ENCODE results near the gene CLCN3. TPM values are rescaled to one million over a fixed set of nuclear protein-coding genes. Genes with fewer than 3 reads are reported as not detected.

Gene CLCN3
- total and polyA plus RNA-seq, 2 of the 13 experiments (the other 11 are each of a cell fraction or from before 2014, with no cell fraction given) = 13.6 to 23.7 TPM

DNA sequence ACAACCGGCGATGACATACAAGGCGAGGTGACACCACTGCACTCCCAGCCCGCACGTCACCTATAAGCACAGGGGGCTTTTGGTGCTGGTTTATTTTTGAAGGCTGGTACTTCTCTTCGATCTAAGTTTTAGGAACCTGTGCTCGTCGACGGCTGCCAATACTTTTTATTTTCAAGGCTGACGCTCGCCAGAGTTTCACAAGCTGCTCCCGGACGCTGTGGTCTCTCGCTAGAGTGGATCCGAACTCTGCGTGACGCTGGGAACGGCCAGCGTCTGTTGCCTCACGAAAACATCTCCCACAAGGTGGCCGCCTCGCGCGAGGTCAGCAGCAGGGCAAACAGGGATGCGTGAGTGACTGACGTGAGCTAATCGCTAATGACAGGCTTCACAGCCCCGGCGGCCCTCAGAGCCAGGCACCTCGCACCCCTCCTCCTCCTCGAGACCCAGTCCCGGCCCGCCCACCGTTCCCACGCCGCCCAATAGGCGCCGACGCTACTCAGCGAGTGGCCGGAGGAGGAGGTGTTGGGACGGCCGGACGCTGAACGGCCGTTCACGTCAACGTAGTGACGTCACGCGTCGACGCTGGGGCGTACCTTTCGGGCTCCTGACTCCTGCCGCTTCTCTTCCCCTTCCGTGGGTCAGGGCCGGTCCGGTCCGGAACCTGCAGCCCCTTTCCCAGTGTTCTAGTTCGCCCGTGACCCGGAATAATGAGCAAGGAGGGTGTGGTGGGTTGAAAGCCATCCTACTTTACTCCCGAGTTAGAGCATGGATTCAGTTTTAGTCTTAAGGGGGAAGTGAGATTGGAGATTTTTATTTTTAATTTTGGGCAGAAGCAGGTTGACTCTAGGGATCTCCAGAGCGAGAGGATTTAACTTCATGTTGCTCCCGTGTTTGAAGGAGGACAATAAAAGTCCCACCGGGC is at the start of gene CLCN3 (continued):
- TF ChIP-seq, protein P1, sequence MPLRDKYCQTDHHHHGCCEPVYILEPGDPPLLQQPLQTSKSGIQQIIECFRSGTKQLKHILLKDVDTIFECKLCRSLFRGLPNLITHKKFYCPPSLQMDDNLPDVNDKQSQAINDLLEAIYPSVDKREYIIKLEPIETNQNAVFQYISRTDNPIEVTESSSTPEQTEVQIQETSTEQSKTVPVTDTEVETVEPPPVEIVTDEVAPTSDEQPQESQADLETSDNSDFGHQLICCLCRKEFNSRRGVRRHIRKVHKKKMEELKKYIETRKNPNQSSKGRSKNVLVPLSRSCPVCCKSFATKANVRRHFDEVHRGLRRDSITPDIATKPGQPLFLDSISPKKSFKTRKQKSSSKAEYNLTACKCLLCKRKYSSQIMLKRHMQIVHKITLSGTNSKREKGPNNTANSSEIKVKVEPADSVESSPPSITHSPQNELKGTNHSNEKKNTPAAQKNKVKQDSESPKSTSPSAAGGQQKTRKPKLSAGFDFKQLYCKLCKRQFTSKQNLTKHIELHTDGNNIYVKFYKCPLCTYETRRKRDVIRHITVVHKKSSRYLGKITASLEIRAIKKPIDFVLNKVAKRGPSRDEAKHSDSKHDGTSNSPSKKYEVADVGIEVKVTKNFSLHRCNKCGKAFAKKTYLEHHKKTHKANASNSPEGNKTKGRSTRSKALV (CRISPR knock-in tag; IDR thresholded peaks at IDR 0.05) = no peak
- TF ChIP-seq, protein P2, sequence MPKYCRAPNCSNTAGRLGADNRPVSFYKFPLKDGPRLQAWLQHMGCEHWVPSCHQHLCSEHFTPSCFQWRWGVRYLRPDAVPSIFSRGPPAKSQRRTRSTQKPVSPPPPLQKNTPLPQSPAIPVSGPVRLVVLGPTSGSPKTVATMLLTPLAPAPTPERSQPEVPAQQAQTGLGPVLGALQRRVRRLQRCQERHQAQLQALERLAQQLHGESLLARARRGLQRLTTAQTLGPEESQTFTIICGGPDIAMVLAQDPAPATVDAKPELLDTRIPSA (CRISPR knock-in tag; IDR thresholded peaks at IDR 0.05; ENCODE audit: borderline replicate concordance) = no peak
- TF ChIP-seq, protein P3, sequence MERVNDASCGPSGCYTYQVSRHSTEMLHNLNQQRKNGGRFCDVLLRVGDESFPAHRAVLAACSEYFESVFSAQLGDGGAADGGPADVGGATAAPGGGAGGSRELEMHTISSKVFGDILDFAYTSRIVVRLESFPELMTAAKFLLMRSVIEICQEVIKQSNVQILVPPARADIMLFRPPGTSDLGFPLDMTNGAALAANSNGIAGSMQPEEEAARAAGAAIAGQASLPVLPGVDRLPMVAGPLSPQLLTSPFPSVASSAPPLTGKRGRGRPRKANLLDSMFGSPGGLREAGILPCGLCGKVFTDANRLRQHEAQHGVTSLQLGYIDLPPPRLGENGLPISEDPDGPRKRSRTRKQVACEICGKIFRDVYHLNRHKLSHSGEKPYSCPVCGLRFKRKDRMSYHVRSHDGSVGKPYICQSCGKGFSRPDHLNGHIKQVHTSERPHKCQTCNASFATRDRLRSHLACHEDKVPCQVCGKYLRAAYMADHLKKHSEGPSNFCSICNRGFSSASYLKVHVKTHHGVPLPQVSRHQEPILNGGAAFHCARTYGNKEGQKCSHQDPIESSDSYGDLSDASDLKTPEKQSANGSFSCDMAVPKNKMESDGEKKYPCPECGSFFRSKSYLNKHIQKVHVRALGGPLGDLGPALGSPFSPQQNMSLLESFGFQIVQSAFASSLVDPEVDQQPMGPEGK (CRISPR knock-in tag; IDR thresholded peaks at IDR 0.05) = no peak
- no peak for TF ChIP-seq PAF1 (CRISPR knock-in tag; IDR thresholded peaks at IDR 0.05)
- peak; percentile 91 for TF ChIP-seq TAF1 (CRISPR knock-in tag; IDR thresholded peaks at IDR 0.05)
- no peak; the same call in 1 of the 2 replicates for TF ChIP-seq ZNF225 (CRISPR knock-in tag; IDR thresholded peaks at IDR 0.05)
- no peak for TF ChIP-seq RELA (CRISPR knock-in tag; IDR thresholded peaks at IDR 0.05)
- TF ChIP-seq CHD4 (IDR thresholded peaks at IDR 0.05; ENCODE audit: borderline replicate concordance, low read length) = no peak
- TF ChIP-seq, protein P4, sequence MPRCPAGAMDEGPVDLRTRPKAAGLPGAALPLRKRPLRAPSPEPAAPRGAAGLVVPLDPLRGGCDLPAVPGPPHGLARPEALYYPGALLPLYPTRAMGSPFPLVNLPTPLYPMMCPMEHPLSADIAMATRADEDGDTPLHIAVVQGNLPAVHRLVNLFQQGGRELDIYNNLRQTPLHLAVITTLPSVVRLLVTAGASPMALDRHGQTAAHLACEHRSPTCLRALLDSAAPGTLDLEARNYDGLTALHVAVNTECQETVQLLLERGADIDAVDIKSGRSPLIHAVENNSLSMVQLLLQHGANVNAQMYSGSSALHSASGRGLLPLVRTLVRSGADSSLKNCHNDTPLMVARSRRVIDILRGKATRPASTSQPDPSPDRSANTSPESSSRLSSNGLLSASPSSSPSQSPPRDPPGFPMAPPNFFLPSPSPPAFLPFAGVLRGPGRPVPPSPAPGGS (CRISPR knock-in tag; IDR thresholded peaks at IDR 0.05) = no peak; the same call in 1 of the 2 replicates
- no peak for TF ChIP-seq ZKSCAN5 (CRISPR knock-in tag; IDR thresholded peaks at IDR 0.05)
- no peak for TF ChIP-seq MATR3 (CRISPR knock-in tag; IDR thresholded peaks at IDR 0.05)
- TF ChIP-seq MAZ (IDR thresholded peaks at IDR 0.05; ENCODE audit: borderline replicate concordance, low read depth, low read length) = peak; percentile 62; the same call in 1 of the 2 replicates
- peak; percentile 87 for TF ChIP-seq MAZ (CRISPR knock-in tag; IDR thresholded peaks at IDR 0.05; ENCODE audit: low read depth)
- TF ChIP-seq ZNF558 (CRISPR knock-in tag; IDR thresholded peaks at IDR 0.05; ENCODE audit: borderline replicate concordance) = peak; percentile 73; the same call in 1 of the 2 replicates
- no peak; the same call in 1 of the 2 replicates for TF ChIP-seq EED (CRISPR knock-in tag; IDR thresholded peaks at IDR 0.05)
- 0 out of 2 replicates have a peak, but pooled peaks have one; percentile 55 for TF ChIP-seq ZFP1 (CRISPR knock-in tag; IDR thresholded peaks at IDR 0.05)
- TF ChIP-seq ZNF841 (CRISPR knock-in tag; IDR thresholded peaks at IDR 0.05; ENCODE audit: borderline replicate concordance) = no peak
- TF ChIP-seq ONECUT2 (CRISPR knock-in tag; IDR thresholded peaks at IDR 0.05) = no peak
- peak; percentile 69 for TF ChIP-seq XRCC5 (optimal IDR thresholded peaks at IDR 0.05; ENCODE audit: low read length)
- no peak for TF ChIP-seq FIP1L1 (IDR thresholded peaks at IDR 0.05; ENCODE audit: borderline replicate concordance, insufficient read depth, low read depth, low read length)
- no peak for TF ChIP-seq ZNF761 (CRISPR knock-in tag; conservative IDR thresholded peaks at IDR 0.05)
- TF ChIP-seq ZEB1 (IDR thresholded peaks at IDR 0.05; ENCODE audit: insufficient replicate concordance, low read depth) = no peak
- TF ChIP-seq FOXA3 (CRISPR knock-in tag; IDR thresholded peaks at IDR 0.05) = peak; percentile 66; the same call in 1 of the 2 replicates
- TF ChIP-seq ZNF460 (CRISPR knock-in tag; IDR thresholded peaks at IDR 0.05; ENCODE audit: borderline replicate concordance) = no peak
- TF ChIP-seq CHD2 (IDR thresholded peaks at IDR 0.05; ENCODE audit: low read depth, low read length) = peak; percentile 79; the same call in 1 of the 2 replicates

Data from HepG2 (cell line).